Measurements from ENCODE around the gene OR2T11.

Gene OR2T11

DNA sequence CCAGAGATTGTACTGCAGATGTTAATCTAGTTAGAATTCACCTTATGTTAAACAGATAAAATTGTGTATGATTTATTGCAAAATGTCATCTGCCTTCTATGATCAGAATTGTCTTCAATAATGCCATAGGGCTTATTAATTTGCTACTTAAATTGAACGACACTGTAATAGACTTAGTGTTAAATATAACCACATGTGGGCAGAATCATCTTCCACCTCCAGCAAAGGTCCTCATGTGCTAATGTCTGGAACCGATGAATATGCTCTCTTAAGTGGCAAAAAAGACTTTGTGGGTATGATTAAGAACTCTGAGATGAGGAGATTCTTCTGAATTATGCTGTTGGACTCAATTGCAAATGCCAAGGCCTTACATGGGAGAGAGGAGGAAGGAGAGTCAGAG lies 4.3 kb downstream of the OR2T11 start:
- H3K27ac Mint-ChIP-seq, result no peak overlapping the region
- H3K9me3 Mint-ChIP-seq, result no peaks in the 10 kb centered on the region
- no peaks in the 10 kb centered on the region for H3K36me3 Mint-ChIP-seq (ENCODE audit: low read depth)
- H3K4me1 Mint-ChIP-seq (ENCODE audit: low read depth), result no peaks in the 10 kb centered on the region
- DNase-seq, result no peak
- no peak overlapping the region for H3K4me3 Mint-ChIP-seq
- H3K27me3 Mint-ChIP-seq, result no peaks in the 10 kb centered on the region

DNA sequence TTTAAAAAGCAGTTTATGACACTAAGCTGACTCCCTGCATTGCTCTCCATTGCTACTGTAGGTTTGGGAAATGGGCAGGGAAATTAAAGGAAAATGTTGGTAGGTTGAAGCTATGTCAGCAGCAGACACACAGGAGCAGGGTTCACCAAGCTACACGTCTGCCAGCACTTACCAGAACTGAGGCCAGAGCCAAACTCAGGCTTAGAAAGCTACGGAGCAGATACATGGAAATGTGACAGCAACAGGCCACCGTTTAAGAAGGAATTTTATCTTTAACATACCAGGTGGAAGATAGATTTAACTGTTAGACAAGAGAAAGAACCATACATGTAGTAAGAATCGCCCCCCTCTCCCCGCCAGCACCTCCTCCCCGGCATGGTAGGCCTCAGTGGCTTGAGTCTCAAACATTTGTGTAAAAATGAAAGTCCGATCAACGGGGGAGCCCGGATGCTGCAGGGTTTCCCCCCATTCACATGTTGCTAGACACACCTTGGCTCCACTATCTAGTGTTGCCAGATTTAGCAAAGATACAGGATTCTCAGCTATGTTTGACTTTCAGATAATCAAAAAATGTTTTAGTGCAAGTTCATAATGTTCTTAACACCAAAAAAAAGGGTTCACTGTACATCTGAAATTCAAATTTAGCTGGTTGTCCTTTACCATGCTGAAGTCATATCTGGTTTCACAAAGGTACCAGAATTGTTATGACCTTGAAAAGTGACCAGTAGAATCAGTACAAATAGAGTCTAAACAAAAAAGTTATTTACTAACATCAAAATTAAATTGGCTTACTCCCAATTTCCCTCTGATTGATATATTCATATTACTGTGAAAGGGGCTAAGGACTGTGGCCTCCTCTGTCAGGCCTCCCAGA lies 6.7 kb downstream of the OR2T11 start:
- Mint-ChIP-seq H3K4me3 (no peak overlapping the region), H3K27ac (no peak overlapping the region), H3K27me3 (no peaks in the 10 kb centered on the region), H3K9me3 (no peaks in the 10 kb centered on the region), H3K4me1 (ENCODE audit: low read depth) (no peaks in the 10 kb centered on the region), H3K36me3 (ENCODE audit: low read depth) (no peaks in the 10 kb centered on the region)
- DNase-seq, result no peak

DNA sequence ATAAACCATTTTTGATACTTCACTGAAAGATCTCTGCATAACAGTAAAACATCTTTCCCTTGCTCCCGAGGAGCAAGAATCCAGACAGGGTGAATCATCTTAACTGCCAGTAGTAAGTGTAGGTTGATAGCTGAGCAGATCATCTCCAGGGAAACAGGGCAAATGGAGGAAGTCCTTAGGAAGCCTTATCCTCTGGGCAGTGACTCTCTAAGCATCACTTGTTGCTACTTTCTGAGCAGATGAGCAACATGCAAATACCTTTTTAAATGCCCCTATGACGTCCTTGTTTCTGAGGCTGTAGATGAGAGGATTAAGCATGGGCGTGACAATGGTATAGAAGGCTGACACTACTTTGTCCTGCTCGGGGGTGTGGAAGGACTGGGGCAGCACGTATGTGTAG lies 8.9 kb downstream of the OR2T11 start:
- Mint-ChIP-seq H3K4me3 (no peak overlapping the region), H3K27ac (no peak overlapping the region), H3K4me1 (ENCODE audit: low read depth) (no peaks in the 10 kb centered on the region), H3K9me3 (no peaks in the 10 kb centered on the region), H3K36me3 (ENCODE audit: low read depth) (no peaks in the 10 kb centered on the region), H3K27me3 (no peaks in the 10 kb centered on the region)
- no peak for DNase-seq

DNA sequence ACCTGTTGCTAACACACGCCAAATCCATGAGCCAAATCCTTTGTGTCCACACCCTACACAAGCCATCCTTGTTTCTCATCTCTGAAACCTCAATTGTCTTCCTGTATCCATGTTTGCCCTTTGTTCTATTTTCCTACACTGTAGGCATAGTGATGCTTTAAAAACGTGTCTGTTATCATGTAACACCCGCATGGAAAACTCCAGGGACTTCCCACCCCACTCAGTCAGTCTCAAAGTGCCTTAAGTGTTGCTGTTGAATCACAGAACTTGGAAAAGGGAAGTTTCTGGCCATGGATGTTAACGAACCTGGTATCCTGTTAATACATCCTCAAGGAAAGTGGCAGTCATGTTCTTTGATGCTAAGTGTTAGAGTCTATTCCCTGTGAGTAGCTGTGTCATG lies 9.7 kb downstream of the OR2T11 start:
- Mint-ChIP-seq H3K27me3 (no peaks in the 10 kb centered on the region), H3K36me3 (ENCODE audit: low read depth) (no peaks in the 10 kb centered on the region), H3K4me3 (no peak overlapping the region), H3K4me1 (ENCODE audit: low read depth) (no peaks in the 10 kb centered on the region), H3K27ac (no peak overlapping the region), H3K9me3 (no peaks in the 10 kb centered on the region)
- DNase-seq, result no peak

DNA sequence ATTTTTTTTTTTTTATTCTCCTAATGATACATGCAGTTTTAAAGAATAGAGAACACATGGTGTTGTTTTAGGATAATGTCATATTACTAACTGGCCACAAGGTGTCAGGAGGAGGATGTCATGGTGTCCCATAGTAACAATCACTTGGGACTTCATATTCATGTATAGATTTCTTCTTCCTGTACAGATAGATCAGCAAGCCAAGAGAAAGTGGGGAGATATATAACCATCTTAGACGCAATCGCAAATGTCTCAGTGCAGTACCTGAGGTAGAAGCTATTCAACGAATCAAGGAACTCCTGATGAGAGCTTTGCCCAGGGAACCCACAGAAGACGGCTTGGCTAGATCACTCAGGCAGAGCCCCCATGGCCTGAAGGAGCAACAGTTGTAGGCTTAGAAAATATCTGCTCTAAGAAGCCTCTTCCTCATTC lies 12.3 kb downstream of the OR2T11 start:
- no peaks in the 10 kb centered on the region for H3K27me3 Mint-ChIP-seq
- H3K9me3 Mint-ChIP-seq, result no peaks in the 10 kb centered on the region
- no peak overlapping the region for H3K4me3 Mint-ChIP-seq
- no peak overlapping the region for H3K27ac Mint-ChIP-seq
- no peak for DNase-seq
- H3K4me1 Mint-ChIP-seq (ENCODE audit: low read depth), result peaks cover 3% of the 10 kb centered on the region
- H3K36me3 Mint-ChIP-seq (ENCODE audit: low read depth), result no peaks in the 10 kb centered on the region

DNA sequence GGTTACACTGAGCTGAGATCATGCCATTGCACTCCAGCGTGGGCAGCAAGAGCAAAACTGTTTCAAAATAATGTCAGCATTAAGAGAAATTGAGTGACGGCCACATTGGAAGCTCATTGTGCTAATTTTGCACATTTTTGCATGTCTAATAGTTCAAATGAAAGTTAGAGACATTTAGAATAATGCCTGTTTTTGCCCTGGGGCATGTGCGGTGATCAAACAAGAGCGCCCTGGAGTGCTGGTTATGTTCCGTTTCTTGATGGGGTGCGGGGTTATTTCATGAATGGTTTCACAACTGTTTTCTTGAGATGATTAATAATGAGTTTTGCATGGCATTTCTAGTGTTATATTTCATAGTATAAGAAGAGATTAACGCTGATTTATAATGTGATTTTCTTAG lies 13.1 kb downstream of the OR2T11 start:
- Mint-ChIP-seq H3K4me1 (ENCODE audit: low read depth) (peaks cover 3% of the 10 kb centered on the region), H3K36me3 (ENCODE audit: low read depth) (no peaks in the 10 kb centered on the region), H3K4me3 (no peak overlapping the region), H3K27me3 (no peaks in the 10 kb centered on the region), H3K9me3 (no peaks in the 10 kb centered on the region), H3K27ac (no peak overlapping the region)
- no peak for DNase-seq

DNA sequence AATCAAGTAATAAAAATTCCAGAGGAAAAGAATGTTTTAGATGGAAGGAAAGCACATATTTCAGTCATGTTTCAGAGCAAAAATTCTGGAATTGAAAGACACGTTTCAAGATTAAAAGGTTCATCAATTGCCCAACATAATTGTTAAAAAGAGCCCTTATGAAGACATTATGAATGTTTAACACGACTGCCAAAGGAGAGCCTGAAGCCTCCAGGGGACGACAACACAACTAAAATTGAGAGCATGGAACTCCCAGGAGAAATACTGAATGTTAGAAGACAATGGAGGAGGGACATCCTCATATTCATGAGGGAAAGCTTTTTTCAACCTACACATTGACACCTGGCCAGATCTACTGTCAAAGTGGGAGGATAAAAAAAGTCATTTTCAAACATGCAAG lies 16.0 kb downstream of the OR2T11 start:
- DNase-seq, result peak; percentile 56
- peaks cover 8% of the 10 kb centered on the region for H3K4me1 Mint-ChIP-seq (ENCODE audit: low read depth)

DNA sequence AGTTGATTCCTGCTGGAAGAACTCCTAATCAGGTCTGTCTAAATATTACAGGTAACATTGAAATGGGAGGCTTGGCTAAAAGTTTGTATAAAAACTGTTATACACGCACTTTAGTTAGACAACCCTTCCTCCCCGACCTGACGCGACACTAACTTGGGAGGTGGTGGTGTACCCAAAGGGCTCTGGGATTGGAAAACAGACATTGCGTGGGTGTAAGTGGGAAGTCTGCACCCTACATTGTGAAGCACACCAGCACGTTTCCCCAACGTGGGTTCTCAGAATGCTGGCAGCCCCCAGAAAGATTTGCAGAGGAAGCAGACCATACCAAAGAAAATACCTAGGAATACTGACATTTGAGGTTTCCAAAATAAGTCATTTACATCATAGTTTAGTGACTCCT lies 16.8 kb downstream of the OR2T11 start:
- peaks cover 15% of the 10 kb centered on the region for H3K4me1 Mint-ChIP-seq (ENCODE audit: low read depth)
- H3K27ac Mint-ChIP-seq, result no peak overlapping the region
- H3K9me3 Mint-ChIP-seq, result no peaks in the 10 kb centered on the region
- no peak overlapping the region for H3K4me3 Mint-ChIP-seq
- no peaks in the 10 kb centered on the region for H3K27me3 Mint-ChIP-seq
- no peaks in the 10 kb centered on the region for H3K36me3 Mint-ChIP-seq (ENCODE audit: low read depth)
- no peak for DNase-seq

More for the DNA sequence above, 16.0 kb downstream of the OR2T11 start:
- no peak overlapping the region for H3K4me3 Mint-ChIP-seq
- no peaks in the 10 kb centered on the region for H3K27me3 Mint-ChIP-seq
- no peaks in the 10 kb centered on the region for H3K36me3 Mint-ChIP-seq (ENCODE audit: low read depth)
- H3K9me3 Mint-ChIP-seq, result no peaks in the 10 kb centered on the region
- H3K27ac Mint-ChIP-seq, result no peak overlapping the region

DNA sequence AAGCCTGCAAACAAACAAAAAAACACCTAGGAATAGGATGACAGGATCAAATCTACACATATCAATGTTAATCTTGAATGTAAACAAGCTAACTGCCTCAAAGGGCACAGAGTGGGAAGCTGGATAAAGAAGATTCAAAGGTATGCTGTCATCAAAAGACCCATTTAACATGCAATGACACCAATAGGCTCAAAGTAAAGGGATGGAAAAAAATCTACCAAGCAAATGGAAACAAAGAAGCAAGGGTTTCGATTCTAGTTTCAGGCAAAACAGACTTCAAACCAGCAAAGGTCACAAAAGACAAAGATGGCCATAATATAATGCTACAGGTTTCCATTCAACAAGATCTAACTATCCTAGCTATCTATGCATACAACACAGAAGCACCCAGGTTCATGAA lies 21.1 kb downstream of the OR2T11 start:
- Mint-ChIP-seq H3K4me3 (no peak overlapping the region), H3K9me3 (no peaks in the 10 kb centered on the region), H3K4me1 (ENCODE audit: low read depth) (peaks cover 31% of the 10 kb centered on the region), H3K36me3 (ENCODE audit: low read depth) (no peaks in the 10 kb centered on the region), H3K27me3 (peaks cover 3% of the 10 kb centered on the region), H3K27ac (peak overlapping the region; percentile 51)
- DNase-seq, result no peak

DNA sequence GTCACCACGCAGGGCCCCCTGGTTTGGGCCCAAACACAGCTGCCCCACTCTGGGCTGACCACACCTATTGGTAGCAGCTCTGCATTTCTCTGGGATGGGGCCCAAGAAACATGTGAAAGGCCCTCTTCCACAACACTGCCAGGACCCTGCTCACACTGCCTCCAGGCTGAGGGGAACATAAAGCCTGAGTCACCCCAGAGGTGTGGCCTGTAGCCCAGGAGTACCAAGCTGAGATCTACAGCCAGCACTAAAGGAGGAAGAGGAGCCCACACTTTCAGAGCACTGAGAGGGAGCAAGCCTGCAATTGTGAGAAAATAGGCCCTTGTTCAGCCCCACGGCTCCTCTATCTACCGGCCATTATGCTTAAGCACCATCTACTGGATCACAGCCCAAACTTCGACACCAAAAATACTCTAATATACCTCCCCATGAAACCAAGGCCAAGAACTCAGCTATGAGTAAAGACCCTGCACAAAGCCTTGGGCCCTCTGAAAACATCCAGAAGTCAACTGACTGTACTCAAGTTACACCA lies 22.9 kb downstream of the OR2T11 start:
- H3K4me3 Mint-ChIP-seq, result no peak overlapping the region
- H3K36me3 Mint-ChIP-seq (ENCODE audit: low read depth), result no peaks in the 10 kb centered on the region
- peaks cover 3% of the 10 kb centered on the region for H3K27me3 Mint-ChIP-seq
- no peak for DNase-seq
- no peak overlapping the region for H3K27ac Mint-ChIP-seq
- peaks cover 29% of the 10 kb centered on the region for H3K4me1 Mint-ChIP-seq (ENCODE audit: low read depth)
- H3K9me3 Mint-ChIP-seq, result no peaks in the 10 kb centered on the region

DNA sequence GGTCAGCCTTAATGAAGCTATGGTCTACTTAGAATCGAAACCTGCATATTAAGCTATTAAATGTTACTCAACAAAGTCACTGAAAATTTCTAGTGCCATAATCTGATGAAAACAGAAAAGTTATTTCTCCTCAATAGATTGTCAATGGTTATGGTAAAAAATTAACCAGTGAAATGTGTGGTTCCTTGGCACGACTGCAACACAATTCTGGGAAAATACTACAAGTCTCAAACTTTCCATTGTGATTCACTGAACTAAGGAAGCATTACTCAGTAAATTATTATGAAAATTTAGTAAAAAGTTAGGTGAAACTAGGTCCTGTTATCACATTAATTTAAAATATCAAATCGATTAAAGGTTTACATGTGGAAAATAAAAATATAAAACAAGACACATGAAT lies 24.6 kb downstream of the OR2T11 start:
- Mint-ChIP-seq H3K4me1 (ENCODE audit: low read depth) (peaks cover 29% of the 10 kb centered on the region), H3K27me3 (peaks cover 3% of the 10 kb centered on the region), H3K36me3 (ENCODE audit: low read depth) (no peaks in the 10 kb centered on the region), H3K27ac (peak overlapping the region; percentile 47), H3K9me3 (no peaks in the 10 kb centered on the region), H3K4me3 (no peak overlapping the region)
- no peak for DNase-seq

DNA sequence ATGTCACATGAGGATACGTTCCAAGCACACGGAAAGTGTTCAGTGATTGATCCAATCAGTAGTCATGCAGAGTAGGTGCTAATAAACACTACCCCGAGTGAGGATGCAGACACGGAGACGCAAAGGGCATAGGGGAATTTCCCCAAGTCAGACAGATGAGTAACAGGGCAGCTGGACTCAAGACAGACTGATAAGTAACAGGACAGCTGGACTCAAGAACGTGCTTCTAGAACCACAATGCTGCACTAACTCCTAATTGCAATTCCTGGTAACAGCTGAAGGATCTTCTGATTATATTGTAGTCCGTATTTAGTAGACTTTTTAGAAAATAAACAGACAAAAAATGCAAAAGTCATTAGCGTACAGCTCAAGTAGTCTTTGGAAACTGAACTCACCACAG lies 35.5 kb downstream of the OR2T11 start:
- no peak for DNase-seq
- Mint-ChIP-seq H3K27ac (no peak overlapping the region), H3K27me3 (no peaks in the 10 kb centered on the region), H3K36me3 (ENCODE audit: low read depth) (no peaks in the 10 kb centered on the region), H3K4me3 (no peak overlapping the region), H3K4me1 (ENCODE audit: low read depth) (peaks cover 9% of the 10 kb centered on the region), H3K9me3 (no peaks in the 10 kb centered on the region)

DNA sequence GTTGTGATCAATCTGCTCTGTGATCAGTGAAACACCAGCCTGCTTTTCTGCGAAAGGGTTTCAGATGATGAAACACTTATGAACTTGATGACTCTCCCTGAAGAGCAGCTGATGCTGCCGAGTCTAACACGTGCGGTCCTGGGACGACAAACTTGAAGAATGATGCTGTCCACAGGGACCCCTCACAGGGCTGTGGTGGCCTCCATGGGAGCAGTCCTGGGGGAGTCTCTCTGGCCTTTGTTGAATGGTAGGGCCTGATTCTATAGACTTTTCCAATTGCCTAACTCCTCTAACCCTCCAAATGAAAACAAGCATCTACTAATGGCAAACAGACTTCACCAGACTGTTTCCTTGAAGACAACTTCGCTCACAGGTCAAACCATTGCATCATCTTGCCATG lies 37.3 kb downstream of the OR2T11 start, which contains the start of gene OR2T10:
Gene OR2T10 (minus strand): TSS at position 112 of the 400 bp plus-strand sequence. CDS start 3,932 bp downstream, outside the sequence.
- H3K27me3 Mint-ChIP-seq, result peaks cover 5% of the 10 kb centered on the region
- DNase-seq, result no peak
- no peaks in the 10 kb centered on the region for H3K9me3 Mint-ChIP-seq
- H3K4me3 Mint-ChIP-seq, result no peak within 1 kb of the TSS
- no peak within 1 kb of the TSS for H3K27ac Mint-ChIP-seq
- H3K4me1 Mint-ChIP-seq (ENCODE audit: low read depth), result peaks cover 9% of the 10 kb centered on the region
- no peaks in the 10 kb centered on the region for H3K36me3 Mint-ChIP-seq (ENCODE audit: low read depth)

DNA sequence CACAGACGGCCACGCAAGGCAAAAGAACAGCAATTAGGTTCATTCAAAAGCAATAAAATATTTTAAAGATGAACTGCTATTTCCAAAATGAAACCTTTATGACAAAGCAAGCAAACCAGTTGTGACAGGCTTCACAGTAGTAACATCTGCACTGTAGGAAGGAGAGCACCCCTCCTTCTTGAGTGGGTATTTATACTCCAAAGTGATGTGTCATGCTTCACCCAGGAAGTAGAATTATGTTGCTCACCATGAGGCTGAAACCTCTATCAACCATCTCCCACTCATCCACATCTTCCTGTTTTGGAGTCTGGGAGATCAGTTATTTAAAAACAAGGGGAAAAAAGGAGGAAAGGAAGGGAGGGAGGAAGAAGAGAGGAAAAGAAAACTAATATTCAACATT lies 38.3 kb downstream of the OR2T11 start:
- no peaks in the 10 kb centered on the region for H3K9me3 Mint-ChIP-seq
- peaks cover 9% of the 10 kb centered on the region for H3K4me1 Mint-ChIP-seq (ENCODE audit: low read depth)
- no peak overlapping the region for H3K4me3 Mint-ChIP-seq
- no peaks in the 10 kb centered on the region for H3K36me3 Mint-ChIP-seq (ENCODE audit: low read depth)
- no peak overlapping the region for H3K27ac Mint-ChIP-seq
- peaks cover 5% of the 10 kb centered on the region for H3K27me3 Mint-ChIP-seq
- no peak for DNase-seq

DNA sequence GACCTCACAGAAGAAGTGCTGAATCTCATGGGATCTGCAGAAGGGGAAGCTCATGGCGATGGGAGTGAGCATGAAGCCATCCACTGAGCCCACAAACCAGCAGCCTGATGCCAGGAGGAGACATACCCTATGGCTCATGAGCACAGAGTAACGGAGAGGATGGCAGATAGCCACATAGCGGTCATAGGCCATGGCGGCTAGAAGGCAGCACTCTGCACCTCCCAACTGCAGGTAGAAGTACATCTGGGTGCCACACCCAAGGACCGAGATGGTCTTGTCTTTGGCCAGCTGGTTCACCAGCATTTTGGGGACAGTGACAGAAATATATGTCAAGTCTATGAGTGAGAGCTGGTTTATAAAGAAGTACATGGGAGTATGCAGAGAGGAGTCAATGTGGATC lies 41.7 kb downstream of the OR2T11 start:
- Mint-ChIP-seq H3K27ac (no peak overlapping the region), H3K36me3 (ENCODE audit: low read depth) (no peaks in the 10 kb centered on the region), H3K4me3 (no peak overlapping the region), H3K4me1 (ENCODE audit: low read depth) (peaks cover 9% of the 10 kb centered on the region), H3K27me3 (peaks cover 5% of the 10 kb centered on the region), H3K9me3 (no peaks in the 10 kb centered on the region)
- DNase-seq, result no peak
